Activated T-cell treated with anti-CD3 and anti-CD28 coated beads for 48 hours (primary cell): ENCODE results near the gene RNF112.
"Not testable (repeated sequence)": the region's sequence is repeated elsewhere in the genome, so short reads cannot be mapped to it uniquely, and the experiment has no call there.

Source experiments
- DNase-seq: peaks from one replicate; pipeline ENCODE4 v3.0.0-alpha.2; 2020; ENCODE audit warnings: low read depth

Gene RNF112

GRCh38 chr17:19414396-19415280 lies 3.6 kb downstream of the RNF112 start:
- DNase-seq = no peak

- no peak for DNase-seq
These were observed 4.3 kb downstream of the RNF112 start for GRCh38 chr17:19415311-19415710.

DNA sequence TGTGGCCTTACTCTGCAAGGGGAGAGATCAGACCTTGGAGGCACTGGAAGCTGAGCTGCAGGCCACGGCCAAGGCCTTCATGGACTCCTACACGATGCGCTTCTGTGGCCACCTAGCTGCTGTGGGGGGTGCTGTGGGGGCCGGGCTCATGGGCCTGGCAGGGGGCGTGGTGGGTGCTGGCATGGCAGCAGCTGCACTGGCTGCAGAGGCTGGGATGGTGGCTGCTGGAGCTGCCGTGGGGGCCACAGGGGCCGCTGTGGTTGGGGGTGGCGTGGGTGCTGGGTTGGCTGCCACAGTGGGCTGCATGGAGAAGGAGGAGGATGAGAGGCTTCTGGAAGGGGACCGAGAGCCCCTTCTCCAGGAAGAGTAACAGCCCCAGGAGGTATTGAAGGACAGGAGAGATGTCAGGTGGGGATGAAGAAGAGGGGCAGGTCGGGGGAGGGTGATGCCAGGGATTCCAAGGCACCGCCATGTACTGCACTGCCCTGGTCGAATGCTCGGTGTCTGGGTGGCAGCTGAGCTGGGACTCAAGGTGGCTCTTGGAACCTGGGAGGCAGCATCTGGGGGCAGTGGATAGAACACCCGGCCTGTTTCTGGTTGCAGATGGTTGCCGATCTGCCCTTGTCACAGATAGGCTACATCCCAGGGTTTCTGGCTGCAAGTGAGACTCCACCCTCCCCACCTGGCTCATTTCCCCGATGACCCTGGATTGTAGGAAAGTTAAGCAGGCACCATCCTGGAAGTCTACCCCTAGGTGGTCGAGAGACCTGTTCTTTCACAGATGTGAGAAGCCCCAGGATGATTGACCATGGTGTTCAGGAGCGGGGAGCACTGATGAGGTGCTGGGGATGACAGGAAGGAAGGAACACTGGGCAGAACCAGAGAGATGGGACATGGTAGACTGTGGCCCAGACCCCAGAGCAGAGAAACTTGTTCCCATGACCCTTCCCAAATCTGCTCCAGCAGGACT lies 5.1 kb downstream of the RNF112 start:
- DNase-seq = no peak

DNA sequence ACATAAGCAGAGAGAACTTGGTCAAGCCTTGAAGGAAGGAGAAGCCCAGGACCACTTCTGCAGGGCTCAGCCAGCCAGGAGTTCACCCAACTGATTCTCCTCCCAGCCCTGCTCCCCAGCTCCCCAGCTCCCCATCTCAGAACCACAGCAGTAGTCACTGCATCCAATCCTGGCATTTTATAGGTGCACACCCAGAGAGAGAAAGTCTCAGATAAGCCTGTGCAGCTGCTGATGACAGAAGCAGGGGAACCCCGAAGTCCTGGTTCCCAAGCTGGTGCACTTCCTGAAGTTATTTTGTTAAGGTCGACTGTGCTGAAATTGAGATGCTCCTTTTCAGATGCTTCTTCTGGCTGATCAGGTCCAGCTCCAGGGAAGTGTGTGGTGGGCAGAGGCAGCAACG lies 6.6 kb downstream of the RNF112 start:
- no peak for DNase-seq

DNA sequence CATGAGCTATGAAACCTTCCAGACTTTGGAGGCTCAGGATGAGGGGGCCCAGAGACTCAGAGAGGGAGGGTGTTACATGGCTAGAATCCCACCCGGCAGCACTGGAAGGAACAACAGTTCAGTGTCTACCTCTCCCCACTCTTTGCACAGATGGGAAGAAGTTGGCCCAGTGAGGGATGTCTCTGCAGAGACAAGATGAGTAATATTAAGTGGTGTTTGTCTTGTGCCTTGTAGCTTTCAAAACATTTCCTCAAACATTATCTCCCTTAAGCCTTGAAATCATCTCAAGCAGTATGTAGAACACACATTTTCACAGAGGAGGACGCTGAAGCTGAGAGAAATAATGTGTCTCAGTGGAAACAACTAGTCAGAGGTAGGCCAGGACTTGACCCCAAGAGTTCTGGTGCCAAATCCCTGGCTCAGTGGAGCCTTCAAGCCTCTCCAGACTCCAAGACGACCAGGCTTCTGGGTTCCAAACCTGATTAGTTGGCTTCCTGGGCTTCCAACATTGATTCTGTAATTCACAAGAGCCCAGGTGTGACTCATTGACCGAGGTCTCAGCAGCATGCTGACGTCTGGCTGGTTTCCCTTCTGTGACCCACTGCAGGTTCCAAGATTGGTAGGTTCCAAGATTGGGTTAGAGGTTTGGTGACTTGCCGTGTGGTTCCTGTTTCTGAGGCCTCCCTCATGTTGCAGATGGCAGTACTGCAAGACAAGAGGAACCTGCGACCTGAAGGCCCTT lies 7.4 kb downstream of the RNF112 start:
- DNase-seq = peak; percentile 18

DNA sequence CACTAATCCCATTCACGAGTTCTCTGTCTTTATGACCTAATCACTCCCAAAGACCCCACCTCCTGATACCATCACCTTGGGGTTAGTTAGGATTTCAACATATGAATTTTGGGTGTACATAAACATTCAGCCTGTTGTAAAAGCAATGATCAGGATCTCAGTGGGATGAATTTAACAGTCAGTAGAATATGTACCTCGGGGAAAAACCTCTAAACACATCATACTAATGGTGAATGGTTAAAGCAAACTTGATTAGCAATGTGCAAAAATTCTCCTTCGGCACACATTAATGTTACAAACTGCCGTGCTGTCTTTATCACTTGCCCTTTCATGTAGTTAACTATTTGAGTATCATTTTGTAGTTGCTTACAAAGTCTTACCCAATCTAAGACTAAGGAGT lies 10.2 kb downstream of the RNF112 start:
- no peak for DNase-seq

DNA sequence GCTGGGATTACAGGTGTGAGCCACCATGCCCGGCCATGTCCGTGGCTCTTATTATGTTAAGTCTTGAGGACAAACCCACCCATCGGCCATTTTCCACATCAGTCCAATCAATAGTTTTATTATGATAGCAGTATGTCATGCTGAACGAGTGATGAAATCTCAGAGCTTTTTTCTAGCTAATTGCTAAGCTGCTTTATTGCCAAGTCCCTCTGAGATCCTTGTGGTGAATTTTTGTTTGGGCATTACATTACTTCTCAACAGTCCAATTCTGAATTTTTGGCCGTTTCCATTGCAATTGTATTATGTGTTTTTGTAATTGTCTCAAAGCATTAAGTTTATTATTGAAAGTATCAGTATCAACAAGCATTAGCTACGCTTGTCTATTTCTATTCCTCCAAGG lies 10.9 kb downstream of the RNF112 start:
- DNase-seq = no peak

DNA sequence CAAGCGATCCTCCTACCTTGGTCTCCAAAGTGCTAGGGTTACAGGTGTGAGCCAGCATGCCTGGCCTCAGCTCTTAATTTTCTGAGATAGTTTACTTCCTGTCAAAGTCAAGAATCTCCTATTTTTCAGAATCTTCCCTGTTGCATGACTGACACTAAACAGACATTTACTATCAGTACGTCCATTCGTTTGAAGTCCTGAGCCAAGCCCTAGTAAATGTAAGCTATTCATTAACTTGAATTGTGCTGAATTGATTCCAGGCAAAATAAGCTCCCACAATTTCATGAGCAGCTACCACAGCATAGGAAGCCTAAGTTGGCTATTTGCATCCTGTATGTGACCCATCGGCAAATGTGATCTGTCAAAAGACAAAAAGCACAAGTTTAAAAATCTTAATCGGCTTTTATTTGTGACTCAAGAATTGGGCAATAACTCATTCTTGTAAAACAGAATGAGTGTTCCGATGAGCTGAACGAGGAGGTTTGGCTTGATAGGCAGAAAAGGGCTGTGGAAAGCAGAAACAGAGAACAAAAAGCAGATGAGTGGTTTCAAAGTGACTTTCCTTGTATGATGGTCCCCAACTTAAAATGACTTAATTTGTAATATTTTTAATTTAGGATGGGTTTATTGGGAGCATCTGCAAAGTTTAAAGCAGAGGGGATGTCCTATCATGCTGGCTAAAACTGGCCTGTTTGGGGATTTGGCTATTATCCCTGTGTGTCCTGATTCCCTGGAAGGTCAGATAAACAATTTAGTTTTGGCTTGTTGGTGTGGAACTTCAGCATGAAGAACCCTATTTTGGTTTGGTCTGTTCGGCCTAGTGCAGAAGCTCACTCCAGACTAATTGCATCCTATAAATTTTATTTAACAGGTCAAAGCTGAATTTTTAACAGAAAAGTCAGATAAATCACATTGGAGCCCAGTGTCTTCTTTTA lies 14.2 kb downstream of the RNF112 start:
- DNase-seq = no peak

GRCh38 chr17:19426631-19427030 lies 15.6 kb downstream of the RNF112 start:
- DNase-seq = no peak

DNA sequence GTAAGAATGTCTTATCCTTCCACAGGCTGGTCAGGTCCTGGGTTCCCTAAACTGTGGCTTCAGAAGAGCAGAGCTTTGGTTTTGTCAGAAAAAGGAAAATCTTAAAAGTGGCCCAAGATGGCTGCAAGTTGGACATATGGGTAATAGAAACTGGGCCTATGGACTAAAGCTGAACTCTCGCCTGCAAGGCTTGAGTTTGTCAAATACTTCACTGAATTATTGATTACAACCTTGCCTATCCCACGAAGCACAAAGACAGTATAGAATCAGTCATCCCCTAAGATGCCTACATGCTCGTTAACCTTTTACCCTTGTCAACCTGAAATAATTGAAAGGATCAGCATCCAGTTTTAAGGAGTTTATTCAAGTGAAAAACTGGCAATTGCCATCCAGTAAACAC lies 20.7 kb downstream of the RNF112 start:
- no peak for DNase-seq

DNA sequence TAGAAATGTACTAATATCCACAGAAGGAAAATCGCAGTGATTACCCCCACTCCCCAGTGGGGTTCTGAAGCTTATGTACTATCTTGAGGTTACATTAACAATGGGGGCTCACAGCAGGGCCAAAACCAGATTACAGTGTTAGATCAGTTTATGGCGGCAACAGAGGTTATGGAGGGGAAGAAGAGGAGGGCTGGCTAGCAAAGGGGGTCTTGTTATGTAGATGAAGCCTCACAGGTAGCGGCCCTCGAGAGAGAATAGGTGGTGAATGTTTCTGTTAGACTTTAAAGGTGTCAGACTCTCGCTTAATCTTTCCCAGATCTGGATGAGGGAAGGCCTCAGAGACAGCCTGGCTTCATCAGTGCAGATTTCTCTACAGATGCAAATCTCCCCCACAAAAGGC lies 22.2 kb downstream of the RNF112 start:
- DNase-seq = no peak

- DNase-seq = no peak
These were observed 22.8 kb downstream of the RNF112 start for GRCh38 chr17:19433727-19434340.

- no peak for DNase-seq
These were observed 29.4 kb downstream of the RNF112 start for GRCh38 chr17:19440421-19440820.

DNA sequence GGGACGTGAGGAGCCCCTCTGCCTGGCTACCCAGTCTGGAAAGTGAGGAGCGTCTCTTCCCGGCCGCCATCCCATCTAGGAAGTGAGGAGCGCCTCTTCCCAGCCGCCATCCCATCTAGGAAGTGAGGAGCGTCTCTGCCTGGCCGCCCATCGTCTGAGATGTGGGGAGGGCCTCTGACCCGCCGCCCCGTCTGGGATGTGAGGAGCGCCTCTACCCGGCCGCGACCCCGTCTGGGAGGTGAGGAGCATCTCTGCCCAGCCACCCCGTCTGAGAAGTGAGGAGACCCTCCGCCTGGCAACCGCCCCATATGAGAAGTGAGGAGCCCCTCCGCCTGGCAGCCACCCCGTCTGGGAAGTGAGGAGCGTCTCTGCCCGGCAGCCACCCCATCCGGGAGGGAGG lies 30.3 kb downstream of the RNF112 start:
- DNase-seq = not testable (repeated sequence)

DNA sequence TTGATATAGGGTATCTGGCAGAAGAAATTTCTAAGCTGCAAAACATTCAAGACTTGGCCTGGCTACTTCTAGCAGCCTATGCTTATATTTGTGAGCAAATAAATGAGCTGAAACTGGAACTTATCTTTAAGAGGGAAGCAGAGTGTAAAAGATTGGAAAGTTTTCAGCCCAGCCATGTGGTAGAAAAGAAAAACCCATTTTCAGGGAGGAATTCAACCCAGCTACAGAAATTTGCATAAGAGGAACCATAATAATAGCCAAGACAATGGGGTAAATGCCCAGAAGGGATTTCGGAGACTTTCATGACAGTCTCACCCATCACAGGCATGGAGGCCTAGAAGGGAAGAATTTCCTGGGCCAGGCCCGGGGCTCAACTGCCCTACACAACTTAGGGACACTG lies 31.7 kb downstream of the RNF112 start:
- no peak for DNase-seq

DNA sequence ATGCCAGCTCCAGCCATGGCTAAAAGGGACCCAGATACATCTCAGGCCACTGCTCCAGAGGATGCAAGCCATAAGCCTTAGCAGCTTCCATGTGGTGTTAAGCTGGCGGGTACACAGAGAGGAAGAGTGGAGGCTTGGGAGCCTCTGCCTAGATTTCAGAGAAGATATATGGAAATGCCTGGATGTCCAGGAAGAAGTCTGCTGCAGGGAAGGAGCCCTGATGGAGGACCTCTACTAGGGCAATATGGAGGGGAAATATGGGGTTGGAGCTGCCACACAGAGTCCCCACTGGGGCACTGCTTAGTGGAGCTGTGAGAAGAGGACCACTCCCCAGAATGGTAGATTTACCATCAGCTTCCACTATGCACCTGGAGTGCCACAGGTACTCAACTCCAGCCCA lies 32.1 kb downstream of the RNF112 start:
- no peak for DNase-seq

DNA sequence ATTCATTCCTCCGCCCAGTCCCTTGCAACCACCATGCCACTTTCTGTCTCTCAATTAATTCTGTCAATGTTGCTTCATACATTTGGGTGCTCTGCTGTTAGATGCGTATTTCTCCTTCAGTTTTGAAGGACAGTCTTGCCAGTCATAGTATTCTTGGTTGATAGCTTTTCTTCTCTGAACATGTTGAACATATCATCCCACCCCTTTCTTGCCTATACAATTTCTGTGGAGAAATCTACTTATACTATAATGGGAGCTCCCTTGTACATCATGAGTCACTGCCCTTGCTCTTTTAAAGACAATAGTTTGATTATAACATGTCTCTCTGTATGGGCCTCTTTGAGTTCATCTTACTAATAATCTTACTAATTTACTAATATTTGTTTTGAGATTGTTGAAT lies 34.1 kb downstream of the RNF112 start:
- no peak for DNase-seq

DNA sequence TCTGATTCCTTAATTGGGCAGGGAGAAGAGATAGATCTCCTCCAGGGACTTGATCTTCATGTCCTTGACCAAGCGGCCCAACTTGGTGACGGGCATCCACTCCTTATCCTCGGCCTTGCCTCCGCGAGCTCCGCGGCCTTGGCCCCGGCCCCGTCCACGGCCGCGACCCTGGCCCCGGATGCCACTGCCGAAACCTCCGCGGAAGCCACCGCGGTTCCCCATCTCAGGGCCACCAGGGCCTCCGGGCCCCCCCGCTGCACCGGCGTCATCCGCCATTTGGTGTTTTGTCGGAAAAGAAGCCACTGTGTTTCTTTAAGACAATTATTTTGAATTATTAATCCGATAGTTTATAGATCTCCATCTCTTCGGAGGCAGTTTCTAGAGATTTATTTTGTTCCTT lies 35.5 kb downstream of the RNF112 start:
- not testable (repeated sequence) for DNase-seq

- DNase-seq = peak; percentile 25
These were observed 36.1 kb downstream of the RNF112 start for GRCh38 chr17:19447085-19447583.
